Heart left ventricle (tissue), 16 donors: ENCODE data around the gene OOSP1. TPM values are rescaled to one million over a fixed set of nuclear protein-coding genes. Genes with fewer than 3 reads are reported as not detected.

ENCODE experiments used
- ATAC-seq, 4 donors: fragments of 200-7000 bp; cut with Tn5 transposase; one replicate each; pipeline ENCODE4 v1.9.1; 2020 to 2022; ENCODE audit warnings: moderate library complexity in 4 of 4, mild to moderate bottlenecking in 3 of 4, moderate number of reproducible peaks in 1 of 4
- DNase-seq, 5 donors: peaks; one replicate each; pipeline ENCODE4 v3.0.0-alpha.2; 2020
- H3K27ac ChIP-seq, 12 donors: fragments of 200-600 bp; sonication (generic) in 4 of 12; one replicate each; pipeline versions ENCODE4 v1.5.0 to v1.8.0; 2016 to 2022; ENCODE audit warnings: mild to moderate bottlenecking in 2 of 12
- H3K27me3 ChIP-seq, 9 donors: fragments of 200-600 bp; sonication (generic) in 2 of 9; one replicate each; pipeline versions ENCODE4 v1.5.1 to v1.8.0; 2016 to 2022; ENCODE audit warnings: mild to moderate bottlenecking in 3 of 9
- H3K36me3 ChIP-seq, 9 donors: fragments of 200-600 bp; sonication (generic) in 2 of 9; one replicate each; pipeline versions ENCODE4 v1.5.0 to v1.8.0; 2018 to 2022; ENCODE audit warnings: mild to moderate bottlenecking in 2 of 9
- H3K4me1 ChIP-seq, 12 donors: fragments of 200-600 bp; sonication (generic) in 4 of 12; one replicate each; pipeline versions ENCODE4 v1.5.0 to v1.8.0; 2016 to 2022; ENCODE audit warnings: mild to moderate bottlenecking in 3 of 12
- H3K4me3 ChIP-seq, 12 donors: fragments of 200-600 bp; sonication (generic) in 4 of 12; one replicate each; pipeline versions ENCODE4 v1.5.0 to v1.8.0; 2017 to 2022; ENCODE audit warnings: mild to moderate bottlenecking in 9 of 12, moderate library complexity in 4 of 12
- H3K9me3 ChIP-seq, 12 donors: fragments of 200-600 bp; sonication (generic) in 4 of 12; one replicate each; pipeline versions ENCODE4 v1.5.0 to v1.8.0; 2016 to 2022; ENCODE audit warnings: mild to moderate bottlenecking in 1 of 12
- CTCF ChIP-seq, 12 donors: fragments of 200-600 bp; sonication (generic) in 4 of 12; IDR thresholded peaks; one replicate each; pipeline versions ENCODE4 v1.5.0 to v1.8.0; 2018 to 2022; ENCODE audit warnings: antibody characterized with exemption in 12 of 12, mild to moderate bottlenecking in 5 of 12
- POLR2A ChIP-seq, 2 donors: fragments of 450-650 bp; IDR thresholded peaks; one replicate each; pipeline ENCODE4 v1.6.1; 2017; ENCODE audit warnings: antibody characterized with exemption in 2 of 2, mild to moderate bottlenecking in 2 of 2, moderate library complexity in 2 of 2
- WGBS, 4 donors: extraction: QIAGEN DNeasy Blood & Tissue Kit in 2 of 4; methylation state at CpG; one replicate each; pipeline versions ENCODE4 v1.1.5 to v1.1.7; 2013 to 2018; 5-methylcytosine and 5-hydroxymethylcytosine counted together
- intact Hi-C, 10 donors: fragments of 100-400 bp; cut with DNase I; formaldehyde crosslinking; loops; one replicate each; pipeline versions ENCODE4 v1.11.1 to v1.14.2; 2022
- long read RNA-seq, 3 donors: library from polyadenylated mRNA; unstranded; transcript quantifications; one replicate each; pipeline ENCODE4 v2.0.0, GENCODE V29; 2020 to 2021
- polyA plus RNA-seq, 2 donors: library from polyadenylated mRNA; stranded (reverse); fragments of 200-250 nt; gene quantifications; one replicate each; pipeline ENCODE4 v1.2.3, GENCODE V29; 2013
- total RNA-seq, 9 donors: library from RNA; depleted of rRNA in 2 of 9; stranded (reverse); fragments of >200 nt in 2 of 9; fragmentation: NEBNext Ultra II Directional in 3 of 9; extraction: Animal tissue kit (Norgen Biotek cat#: 25700) in 3 of 9; gene quantifications; one replicate each; pipeline versions ENCODE4 v1.1.0 to v1.2.4, GENCODE V29; 2016 to 2023
- donor health status: ischemic (EF 13 %, LVEDD 7.1; RV severe dilation, severe dysfunction).
- donor health status: healthy with polysubstance abuse.
- donor health status: DM: no; HTN: yes; CAD: no.
- donor health status: DM: no; HTN: no; CAD: no.
- donor health status: ischemic (EF 25% LVEDD 6.9; RV normal size, moderate dysfunction).
- donor health status: ischemic (EF 25% LVEDD 5.7; RV mildly dilated, moderate dysfunction).
- donor health status: healthy.
- donor health status: DM: yes; HTN: yes; CAD: no.
- donor health status: ischemic (EF 35%, LVEDD 5.7; RV mildly dilated, moderate dysfunction).
- donor health status: nonischemic (EF 11% LVEDD 7.7; RV severe dilation, severe dysfunction).
- donor health status: DM: yes; HTN: yes; CAD: no.
- donor health status: PGD.
- donor health status: ischemic (EF 29% LVEDD 5.4; RV normal size, mild dysfunction).
- donor health status: nonischemic (EF 23%, LVEDD 6.1; RV moderate dilation, normal function).

Gene OOSP1
- total RNA-seq: under 1 TPM in 1 of 9 donors, not detected in 8; 0.38 TPM
- not detected for polyA plus RNA-seq
- long read RNA-seq, donor 1: 0 reads
- long read RNA-seq, donor 2: 0 reads
- long read RNA-seq, donor 3: 0 reads

- WGBS, 4 donors: 57 to 65% (median 62%) methylated on average over 2 of the region's 2 CpGs
- H3K4me3 ChIP-seq: no peak within 1 kb of the TSS
Observed at GRCh38 chr11:59938132-59938531, at the start of gene OOSP1. Gene OOSP1, plus strand, starts transcription at chr11:59938432. Its CDS starts 23 bp downstream, at chr11:59938455.

GRCh38 chr11:59891781-59892181 is 46.5 kb upstream of the OOSP1 start:
- H3K27me3 ChIP-seq: no peaks in the 10 kb centered on the region
- peak in 2 of 4 donors; percentile 18 to 49 for ATAC-seq
- H3K9me3 ChIP-seq: peaks cover 0 to 40% (median 31%) of the 10 kb centered on the region in 12 donors
- intact Hi-C loops: no loop called here
- no peak overlapping the region for H3K4me3 ChIP-seq
- TF ChIP-seq CTCF (IDR thresholded peaks at IDR 0.05) (no peak), POLR2A (IDR thresholded peaks at IDR 0.05) (no peak)
- no peaks in the 10 kb centered on the region for H3K36me3 ChIP-seq
- 26 to 42% (median 30%) methylated on average over 3 to 4 of the region's 4 CpGs for WGBS, 4 donors
- no peaks in the 10 kb centered on the region for H3K4me1 ChIP-seq
- peak in 4 of 5 donors; percentile 19 to 38 (median 32) for DNase-seq
- peak overlapping the region in 2 of 12 donors; percentile 5 to 42 for H3K27ac ChIP-seq

More at GRCh38 chr11:59938132-59938531, at the start of gene OOSP1:
- Histone ChIP-seq H3K36me3 (no peaks in the 10 kb centered on the region), H3K27me3 (no peaks in the 10 kb centered on the region), H3K9me3 (no peaks in the 10 kb centered on the region), H3K27ac (no peak within 1 kb of the TSS), H3K4me1 (no peaks in the 10 kb centered on the region)
- TF ChIP-seq POLR2A (IDR thresholded peaks at IDR 0.05) (no peak), CTCF (IDR thresholded peaks at IDR 0.05) (no peak)
- no peak for DNase-seq
- intact Hi-C loops: no loop called here
- no peak for ATAC-seq

- ATAC-seq: no peak
- 75 to 100% (median 94%) methylated on average over 1 of the region's 1 CpG for WGBS, 4 donors
- intact Hi-C loops: no loop called here
Observed at GRCh38 chr11:59894616-59895015, 43.6 kb upstream of the OOSP1 start.

GRCh38 chr11:59898046-59898445 is 40.2 kb upstream of the OOSP1 start:
- Histone ChIP-seq H3K4me1 (peaks cover 0 to 15% (median 0%) of the 10 kb centered on the region in 12 donors), H3K9me3 (no peaks in the 10 kb centered on the region), H3K36me3 (no peaks in the 10 kb centered on the region), H3K27ac (no peak overlapping the region), H3K4me3 (no peak overlapping the region), H3K27me3 (no peaks in the 10 kb centered on the region)
- intact Hi-C loops: no loop called here
- 93 to 97% (median 96%) methylated on average over 31 of the region's 31 CpGs for WGBS, 4 donors
- DNase-seq: no peak
- ATAC-seq: no peak
- TF ChIP-seq CTCF (IDR thresholded peaks at IDR 0.05): no peak

More at GRCh38 chr11:59894616-59895015, 43.6 kb upstream of the OOSP1 start:
- no peaks in the 10 kb centered on the region for H3K4me1 ChIP-seq
- H3K36me3 ChIP-seq: no peaks in the 10 kb centered on the region
- no peak overlapping the region for H3K27ac ChIP-seq
- H3K9me3 ChIP-seq: peaks cover 0 to 14% (median 9%) of the 10 kb centered on the region in 12 donors
- H3K4me3 ChIP-seq: no peak overlapping the region
- H3K27me3 ChIP-seq: no peaks in the 10 kb centered on the region
- TF ChIP-seq POLR2A (IDR thresholded peaks at IDR 0.05): no peak
- no peak for TF ChIP-seq CTCF (IDR thresholded peaks at IDR 0.05)
- no peak for DNase-seq
